Hepatocyte (in vitro differentiated cells): ENCODE measurements around the gene SLC26A1. TPM values are rescaled to one million over a fixed set of nuclear protein-coding genes. Genes with fewer than 3 reads are reported as not detected.
"Not testable (repeated sequence)": the region's sequence is repeated elsewhere in the genome, so short reads cannot be mapped to it uniquely, and the experiment has no call there.

Experiments
- DNase-seq: peaks from one replicate; pipeline ENCODE4 v3.0.0-alpha.2; 2016; ENCODE audit warnings: low spot score
- H2AFZ ChIP-seq: fragments of 200-600 bp; sonication (generic); 2 replicates; pipeline ENCODE4 v1.6.0; 2016; ENCODE audit warnings: antibody characterized with exemption, mild to moderate bottlenecking
- H3K27ac ChIP-seq: fragments of 200-600 bp; sonication (generic); 2 replicates; pipeline ENCODE4 v1.5.1; 2016; ENCODE audit warnings: mild to moderate bottlenecking
- H3K27me3 ChIP-seq: fragments of 200-600 bp; sonication (generic); 2 replicates; pipeline ENCODE4 v1.6.1; 2016
- H3K36me3 ChIP-seq: fragments of 200-600 bp; sonication (generic); replicated peaks from 2 replicates; pipeline ENCODE4 v1.5.1; 2016; ENCODE audit warnings: low read depth; ENCODE audit not compliant: insufficient read depth
- H3K4me1 ChIP-seq: fragments of 200-600 bp; sonication (generic); 2 replicates; pipeline ENCODE4 v1.5.1; 2016; ENCODE audit warnings: mild to moderate bottlenecking, moderate library complexity; ENCODE audit not compliant: insufficient read depth
- H3K4me2 ChIP-seq: fragments of 200-600 bp; sonication (generic); 2 replicates; pipeline ENCODE4 v1.6.0; 2016
- H3K4me3 ChIP-seq: fragments of 200-600 bp; sonication (generic); 2 replicates; pipeline ENCODE4 v1.5.1; 2016; ENCODE audit warnings: mild to moderate bottlenecking
- H3K79me2 ChIP-seq: fragments of 200-600 bp; sonication (generic); 2 replicates; pipeline ENCODE4 v1.6.0; 2017; ENCODE audit warnings: mild to moderate bottlenecking
- H3K9me2 ChIP-seq: fragments of 200-600 bp; sonication (generic); replicated peaks from 2 replicates; pipeline ENCODE4 v1.6.0; 2017; ENCODE audit warnings: mild to moderate bottlenecking; ENCODE audit not compliant: insufficient read depth
- H3K9me3 ChIP-seq: fragments of 200-600 bp; sonication (generic); 2 replicates; pipeline ENCODE4 v1.5.1; 2016; ENCODE audit warnings: low read depth, mild to moderate bottlenecking
- H4K20me1 ChIP-seq: fragments of 200-600 bp; sonication (generic); 2 replicates; pipeline ENCODE4 v1.6.0; 2016; ENCODE audit warnings: mild to moderate bottlenecking; ENCODE audit not compliant: insufficient read depth, poor library complexity, severe bottlenecking
- EZH2 ChIP-seq: fragments of 200-600 bp; sonication (generic); IDR thresholded peaks from 2 replicates; pipeline ENCODE4 v1.6.1; 2016; ENCODE audit warnings: antibody characterized with exemption, mild to moderate bottlenecking, borderline replicate concordance
- EZH2phosphoT487 ChIP-seq: fragments of 200-600 bp; sonication (generic); IDR thresholded peaks from one replicate; pipeline ENCODE4 v1.6.1; 2018; ENCODE audit warnings: antibody characterized with exemption, mild to moderate bottlenecking, low read depth, moderate library complexity; ENCODE audit not compliant: unreplicated experiment, severe bottlenecking
- WGBS: methylation state at CpG from one replicate; pipeline ENCODE4 v1.1.6; 2016; ENCODE audit warnings: low lambda C conversion rate; ENCODE audit errors: missing lambda C conversion rate; 5-methylcytosine and 5-hydroxymethylcytosine counted together
- polyA plus RNA-seq: library from polyadenylated mRNA; unstranded; fragments of >200 nt; fragmentation: Nextera tagmentation; extraction: Ambion mirVana; gene quantifications from 2 replicates; pipeline ENCODE4 v1.2.1, GENCODE V29; 2016
- total RNA-seq: library from RNA; depleted of rRNA; stranded (reverse); fragments of >200 nt; gene quantifications from 2 replicates; pipeline ENCODE4 v1.2.3, GENCODE V29; 2014
- TF ChIP-seq, protein P1 (sequence below): fragments of 200-600 bp; sonication (generic); IDR thresholded peaks from 2 replicates; pipeline ENCODE4 v1.5.1; 2016; ENCODE audit warnings: antibody characterized with exemption, mild to moderate bottlenecking; ENCODE audit not compliant: poor library complexity

SLC26A1 gene
- total and polyA plus RNA-seq, 2 experiments from 2014 or later: 9.0 to 12.6 TPM

DNA sequence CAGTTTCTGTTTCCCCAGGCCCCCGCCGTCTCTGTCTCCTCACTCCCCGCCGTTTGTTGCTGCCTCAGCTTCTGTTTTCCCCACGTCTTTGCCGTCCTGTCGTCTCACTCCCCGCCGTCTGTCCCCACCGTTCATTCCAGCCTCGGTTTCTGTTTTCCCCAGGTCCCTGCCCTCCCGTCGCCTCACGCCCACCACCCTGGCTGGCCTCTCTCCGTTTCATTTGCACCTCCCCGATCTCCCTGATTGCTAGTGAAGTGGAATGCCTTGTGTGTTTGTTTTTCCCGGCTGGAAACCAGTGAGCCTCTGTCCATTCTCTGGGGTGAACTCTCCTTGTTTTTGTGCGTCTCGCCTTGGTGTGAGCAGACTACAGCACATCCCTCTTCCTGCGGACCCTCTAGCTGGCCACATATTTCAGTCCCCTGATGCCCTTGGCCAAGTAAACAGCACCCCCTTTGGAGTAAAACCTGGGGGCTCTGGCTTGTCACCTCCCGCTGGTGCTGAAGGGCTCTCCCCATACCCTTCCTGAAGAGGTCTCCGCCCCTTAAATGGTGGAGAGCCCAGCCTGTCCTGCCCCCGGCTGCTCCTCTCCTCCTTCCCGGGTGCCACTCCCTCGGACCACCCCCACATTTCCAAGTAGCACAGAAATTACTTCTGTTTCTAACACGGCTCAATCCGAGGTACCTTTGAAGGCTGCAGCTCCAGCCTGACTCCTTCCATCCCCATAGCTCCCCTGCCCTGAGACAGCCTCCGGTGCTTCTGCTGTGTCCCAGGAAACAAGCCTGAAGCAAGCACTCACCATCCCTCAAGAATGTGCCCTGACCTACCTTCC lies 47.7 kb downstream of the SLC26A1 start:
- H3K79me2 ChIP-seq: no peaks in the 10 kb centered on the region
- no peak overlapping the region for H3K4me3 ChIP-seq
- WGBS: 23% methylated on average over 28 of the region's 28 CpGs
- DNase-seq: no peak
- H3K4me1 ChIP-seq: peaks cover 3% of the 10 kb centered on the region
- TF ChIP-seq, protein P1, sequence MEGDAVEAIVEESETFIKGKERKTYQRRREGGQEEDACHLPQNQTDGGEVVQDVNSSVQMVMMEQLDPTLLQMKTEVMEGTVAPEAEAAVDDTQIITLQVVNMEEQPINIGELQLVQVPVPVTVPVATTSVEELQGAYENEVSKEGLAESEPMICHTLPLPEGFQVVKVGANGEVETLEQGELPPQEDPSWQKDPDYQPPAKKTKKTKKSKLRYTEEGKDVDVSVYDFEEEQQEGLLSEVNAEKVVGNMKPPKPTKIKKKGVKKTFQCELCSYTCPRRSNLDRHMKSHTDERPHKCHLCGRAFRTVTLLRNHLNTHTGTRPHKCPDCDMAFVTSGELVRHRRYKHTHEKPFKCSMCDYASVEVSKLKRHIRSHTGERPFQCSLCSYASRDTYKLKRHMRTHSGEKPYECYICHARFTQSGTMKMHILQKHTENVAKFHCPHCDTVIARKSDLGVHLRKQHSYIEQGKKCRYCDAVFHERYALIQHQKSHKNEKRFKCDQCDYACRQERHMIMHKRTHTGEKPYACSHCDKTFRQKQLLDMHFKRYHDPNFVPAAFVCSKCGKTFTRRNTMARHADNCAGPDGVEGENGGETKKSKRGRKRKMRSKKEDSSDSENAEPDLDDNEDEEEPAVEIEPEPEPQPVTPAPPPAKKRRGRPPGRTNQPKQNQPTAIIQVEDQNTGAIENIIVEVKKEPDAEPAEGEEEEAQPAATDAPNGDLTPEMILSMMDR: no peak
- TF ChIP-seq EZH2phosphoT487 (no peak), EZH2 (no peak)
- H4K20me1 ChIP-seq: no peaks in the 10 kb centered on the region
- H3K9me3 ChIP-seq: no peaks in the 10 kb centered on the region
- H2AFZ ChIP-seq: no peak overlapping the region
- H3K36me3 ChIP-seq: no peaks in the 10 kb centered on the region
- H3K27ac ChIP-seq: no peak overlapping the region
- no peaks in the 10 kb centered on the region for H3K9me2 ChIP-seq
- no peaks in the 10 kb centered on the region for H3K27me3 ChIP-seq
- peak overlapping the region; percentile 78 for H3K4me2 ChIP-seq

DNA sequence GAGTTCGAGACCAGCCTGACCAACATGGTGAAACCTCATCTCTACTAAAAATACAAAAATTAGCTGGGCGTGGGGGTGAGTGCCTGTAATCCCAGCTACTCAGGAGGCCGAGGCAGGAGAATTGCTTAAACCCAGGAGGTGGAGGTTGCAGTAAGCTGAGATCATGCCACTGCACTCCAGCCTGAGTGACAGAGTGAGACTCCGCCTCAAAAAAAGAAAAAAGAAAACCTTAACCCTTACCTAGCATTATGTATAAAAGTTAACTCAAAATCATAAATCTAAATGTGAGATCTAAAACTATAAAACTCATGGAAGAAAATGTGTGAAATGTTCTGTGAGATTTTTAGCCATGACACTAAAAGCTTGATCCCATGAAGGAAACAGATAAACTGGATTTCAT lies 53.7 kb downstream of the SLC26A1 start:
- not testable (repeated sequence) for H3K36me3 ChIP-seq, H3K9me3 ChIP-seq, H3K9me2 ChIP-seq, H2AFZ ChIP-seq, H4K20me1 ChIP-seq, H3K4me2 ChIP-seq, H3K4me1 ChIP-seq, DNase-seq, H3K4me3 ChIP-seq, H3K79me2 ChIP-seq, H3K27me3 ChIP-seq, H3K27ac ChIP-seq
- 83% methylated on average over 4 of the region's 4 CpGs for WGBS

Other genes with a start within 250 kb of the SLC26A1 start
- gene CPLX1, start 167.3 kb downstream of the SLC26A1 start, total RNA-seq: 0.16 and 0.30 TPM in 2 replicates
- gene CPLX1, start 167.3 kb downstream of the SLC26A1 start, polyA plus RNA-seq: 1.6 and 2.0 TPM in 2 replicates
- gene GAK, start 61.1 kb downstream of the SLC26A1 start, total RNA-seq: 56.3 and 87.1 TPM in 2 replicates
- gene GAK, start 61.1 kb downstream of the SLC26A1 start, polyA plus RNA-seq: 84.9 and 88.4 TPM in 2 replicates
- 14.8 and 15.5 TPM in 2 replicates for gene TMEM175, start 60.9 kb downstream of the SLC26A1 start, total RNA-seq
- gene TMEM175, start 60.9 kb downstream of the SLC26A1 start, polyA plus RNA-seq: 31.4 and 49.7 TPM in 2 replicates
- 13.8 and 17.4 TPM in 2 replicates for gene DGKQ, start 19.8 kb downstream of the SLC26A1 start, total RNA-seq
- gene DGKQ, start 19.8 kb downstream of the SLC26A1 start, polyA plus RNA-seq: 20.7 and 21.1 TPM in 2 replicates
- gene IDUA, start 6.4 kb downstream of the SLC26A1 start, total RNA-seq: 13.1 and 15.5 TPM in 2 replicates
- 82.6 and 103 TPM in 2 replicates for gene IDUA, start 6.4 kb downstream of the SLC26A1 start, polyA plus RNA-seq
- 23.1 and 28.1 TPM in 2 replicates for gene FGFRL1, start 18.2 kb upstream of the SLC26A1 start, total RNA-seq
- 27.8 and 34.0 TPM in 2 replicates for gene FGFRL1, start 18.2 kb upstream of the SLC26A1 start, polyA plus RNA-seq
- 3.0 and 10.4 TPM in 2 replicates for gene RNF212, start 120.2 kb upstream of the SLC26A1 start, total RNA-seq
- 8.4 and 12.0 TPM in 2 replicates for gene RNF212, start 120.2 kb upstream of the SLC26A1 start, polyA plus RNA-seq
- 308 and 403 TPM in 2 replicates for gene SPON2, start 179.2 kb upstream of the SLC26A1 start, total RNA-seq
- 1,210 and 1,380 TPM in 2 replicates for gene SPON2, start 179.2 kb upstream of the SLC26A1 start, polyA plus RNA-seq